ENCODE results near the gene RPS29.

DNA sequence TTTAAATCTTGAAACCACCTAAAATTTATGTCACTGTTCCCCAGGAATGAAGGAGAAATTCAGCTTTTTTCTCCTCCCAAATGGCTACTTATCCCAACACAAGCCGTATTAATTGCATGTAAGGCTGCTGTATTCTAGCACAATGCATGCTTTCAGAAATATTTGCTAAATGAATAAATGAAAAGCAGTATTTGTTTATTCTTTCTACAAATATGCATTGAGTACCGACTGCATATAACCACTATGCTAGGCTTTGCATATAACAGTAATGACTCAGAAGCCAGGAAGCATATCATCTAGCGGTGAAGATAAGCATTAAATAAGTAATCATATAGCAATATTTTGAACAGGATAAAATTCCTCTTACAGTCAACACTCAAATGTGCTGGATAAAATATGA is 6.8 kb upstream of the RPS29 start:
- TF ChIP-seq, protein P1, sequence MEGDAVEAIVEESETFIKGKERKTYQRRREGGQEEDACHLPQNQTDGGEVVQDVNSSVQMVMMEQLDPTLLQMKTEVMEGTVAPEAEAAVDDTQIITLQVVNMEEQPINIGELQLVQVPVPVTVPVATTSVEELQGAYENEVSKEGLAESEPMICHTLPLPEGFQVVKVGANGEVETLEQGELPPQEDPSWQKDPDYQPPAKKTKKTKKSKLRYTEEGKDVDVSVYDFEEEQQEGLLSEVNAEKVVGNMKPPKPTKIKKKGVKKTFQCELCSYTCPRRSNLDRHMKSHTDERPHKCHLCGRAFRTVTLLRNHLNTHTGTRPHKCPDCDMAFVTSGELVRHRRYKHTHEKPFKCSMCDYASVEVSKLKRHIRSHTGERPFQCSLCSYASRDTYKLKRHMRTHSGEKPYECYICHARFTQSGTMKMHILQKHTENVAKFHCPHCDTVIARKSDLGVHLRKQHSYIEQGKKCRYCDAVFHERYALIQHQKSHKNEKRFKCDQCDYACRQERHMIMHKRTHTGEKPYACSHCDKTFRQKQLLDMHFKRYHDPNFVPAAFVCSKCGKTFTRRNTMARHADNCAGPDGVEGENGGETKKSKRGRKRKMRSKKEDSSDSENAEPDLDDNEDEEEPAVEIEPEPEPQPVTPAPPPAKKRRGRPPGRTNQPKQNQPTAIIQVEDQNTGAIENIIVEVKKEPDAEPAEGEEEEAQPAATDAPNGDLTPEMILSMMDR (IDR thresholded peaks at IDR 0.05) = no peak
- TF ChIP-seq POLR2A (IDR thresholded peaks at IDR 0.05) = no peak
- TF ChIP-seq EP300 (IDR thresholded peaks at IDR 0.05) = no peak

Data from ovary (tissue), 3 donors.